ENCODE data around the gene SLC7A9. TPM values are rescaled to one million over a fixed set of nuclear protein-coding genes. Genes with fewer than 3 reads are reported as not detected.

The SLC7A9 gene
- total and polyA plus RNA-seq, 2 donors (not counting 3 experiments of a cell fraction or from before 2014, with no cell fraction given): 0.06 TPM; not detected in 1

- Histone ChIP-seq H3K4me3 (replicated peaks in 1 of 3; ENCODE audit: insufficient read depth in 1 of 3, low read depth in 1 of 3, low read length in 3 of 3) (no peak overlapping the region), H2AFZ (ENCODE audit: low read depth, low read length) (no peak overlapping the region), H3K4me2 (ENCODE audit: insufficient read depth, low read length) (no peak overlapping the region), H3K36me3 (ENCODE audit: control insufficient read depth in 2 of 2, extremely low read depth in 1 of 2, insufficient read depth in 2 of 2, low read length in 2 of 2) (no peaks in the 10 kb centered on the region), H3K4me1 (ENCODE audit: control insufficient read depth, extremely low read depth, insufficient read depth, low read length) (no peaks in the 10 kb centered on the region), H3K9me3 (replicated peaks; ENCODE audit: control insufficient read depth, insufficient read depth, low read length) (no peaks in the 10 kb centered on the region), H3K27ac (ENCODE audit: insufficient read depth, low read depth, low read length) (no peak overlapping the region), H4K20me1 (replicated peaks; ENCODE audit: control insufficient read depth, extremely low read depth, insufficient read depth, low read length) (no peaks in the 10 kb centered on the region), H3K9me1 (replicated peaks; ENCODE audit: control insufficient read depth, extremely low read depth, insufficient read depth, low read length) (no peaks in the 10 kb centered on the region), H3K9ac (replicated peaks; ENCODE audit: extremely low read depth, insufficient read depth, low read length) (no peak overlapping the region), H3K79me2 (ENCODE audit: control insufficient read depth, insufficient read depth, low read length) (no peaks in the 10 kb centered on the region), H3K27me3 (ENCODE audit: control insufficient read depth in 2 of 2, insufficient read depth in 2 of 2, low read length in 2 of 2) (peaks cover 7 to 9% of the 10 kb centered on the region in 2 experiments)
- TF ChIP-seq EZH2 (IDR thresholded peaks at IDR 0.05; ENCODE audit: borderline replicate concordance, low read depth, low read length, severe bottlenecking) (no peak), GATA2 (IDR thresholded peaks at IDR 0.05; ENCODE audit: insufficient read depth, insufficient read length, low read depth, low read length) (no peak), JUN (IDR thresholded peaks at IDR 0.05; ENCODE audit: borderline replicate concordance, insufficient read depth, insufficient read length, low read depth) (no peak)
- dilution Hi-C loops (cut with MboI; ENCODE audit: extremely low pct_ligation_motif_present, low sequenced_read_pairs) (no loop called here), intact Hi-C loops (cut with micrococcal nuclease) (no loop called here)
- CTCF ChIA-PET: no interaction called here
- no TSS peak for BruUV-seq (replicated peaks)
- POLR2A ChIA-PET: no interaction called here
- no peak for DNase-seq (ENCODE audit: low read depth, low spot score)
- FAIRE-seq: no peak
These were observed 46.4 kb downstream of the SLC7A9 start for GRCh38 chr19:32822916-32823746.

GRCh38 chr19:32819419-32820400 is 49.9 kb downstream of the SLC7A9 start:
- no peak overlapping the region for H2AFZ ChIP-seq (ENCODE audit: low read depth, low read length)
- TF ChIP-seq GATA2 (IDR thresholded peaks at IDR 0.05; ENCODE audit: insufficient read depth, insufficient read length, low read depth, low read length): no peak
- no peak for TF ChIP-seq MAX (IDR thresholded peaks at IDR 0.05; ENCODE audit: insufficient read depth, insufficient read length)
- TF ChIP-seq EZH2 (IDR thresholded peaks at IDR 0.05; ENCODE audit: borderline replicate concordance, low read depth, low read length, severe bottlenecking): no peak
- no peak for TF ChIP-seq MYC (IDR thresholded peaks at IDR 0.05; ENCODE audit: low read depth, low read length)
- TF ChIP-seq POLR2AphosphoS5 (IDR thresholded peaks at IDR 0.05; ENCODE audit: insufficient read depth, low read depth, low read length): no peak
- TF ChIP-seq POLR2A (IDR thresholded peaks at IDR 0.05; ENCODE audit: low read depth, low read length): no peak
- TF ChIP-seq FOS (IDR thresholded peaks at IDR 0.05; ENCODE audit: borderline replicate concordance, insufficient read depth, low read length): no peak
- TF ChIP-seq JUN (IDR thresholded peaks at IDR 0.05; ENCODE audit: borderline replicate concordance, insufficient read depth, insufficient read length, low read depth): no peak
- TF ChIP-seq CTCF (IDR thresholded peaks at IDR 0.05; ENCODE audit: extremely low read depth in 1 of 2, insufficient read depth in 1 of 2, low read depth in 1 of 2, low read length in 2 of 2): no peak
- no peaks in the 10 kb centered on the region for H3K36me3 ChIP-seq (ENCODE audit: control insufficient read depth in 2 of 2, extremely low read depth in 1 of 2, insufficient read depth in 2 of 2, low read length in 2 of 2)
- no peak overlapping the region for H3K27ac ChIP-seq (ENCODE audit: insufficient read depth, low read depth, low read length)
- no peak overlapping the region for H3K4me2 ChIP-seq (ENCODE audit: insufficient read depth, low read length)
- no peaks in the 10 kb centered on the region for H3K9me3 ChIP-seq (replicated peaks; ENCODE audit: control insufficient read depth, insufficient read depth, low read length)
- peaks cover 4 to 6% of the 10 kb centered on the region in 2 experiments for H3K27me3 ChIP-seq (ENCODE audit: control insufficient read depth in 2 of 2, insufficient read depth in 2 of 2, low read length in 2 of 2)
- H3K9ac ChIP-seq (replicated peaks; ENCODE audit: extremely low read depth, insufficient read depth, low read length): no peak overlapping the region
- dilution Hi-C loops (cut with MboI; ENCODE audit: extremely low pct_ligation_motif_present, low sequenced_read_pairs) (no loop called here), intact Hi-C loops (cut with micrococcal nuclease) (no loop called here)
- no peak for DNase-seq (ENCODE audit: low read depth, low spot score)
- no peaks in the 10 kb centered on the region for H3K4me1 ChIP-seq (ENCODE audit: control insufficient read depth, extremely low read depth, insufficient read depth, low read length)
- no TSS peak for BruUV-seq (replicated peaks)
- H3K4me3 ChIP-seq (replicated peaks in 1 of 3; ENCODE audit: insufficient read depth in 1 of 3, low read depth in 1 of 3, low read length in 3 of 3): no peak overlapping the region
- no peaks in the 10 kb centered on the region for H3K79me2 ChIP-seq (ENCODE audit: control insufficient read depth, insufficient read depth, low read length)
- ChIA-PET POLR2A (no interaction called here), CTCF (interaction anchor here (0.9 kb wide), 1 partner anchor 10 kb away, joined by 3 read pairs; no protein-coding TSS in a partner anchor)
- FAIRE-seq: no peak
- H4K20me1 ChIP-seq (replicated peaks; ENCODE audit: control insufficient read depth, extremely low read depth, insufficient read depth, low read length): no peaks in the 10 kb centered on the region
- no peaks in the 10 kb centered on the region for H3K9me1 ChIP-seq (replicated peaks; ENCODE audit: control insufficient read depth, extremely low read depth, insufficient read depth, low read length)
